Stimulated activated naive CD8-positive, alpha-beta T cell treated with anti-CD3 and anti-CD28 coated beads, Interleukin-15, amount 100 ng/mL, for 72 hours (primary cell): Measurements from ENCODE around the gene HSD17B2.

Source experiments
- ATAC-seq: fragments of 150-1000 bp; cut with Tn5 transposase; 2 replicates; pipeline ENCODE4 v1.10.0; 2021; ENCODE audit warnings: mild to moderate bottlenecking, moderate library complexity
- DNase-seq, 2 donors: peaks; one replicate each; pipeline ENCODE4 v3.0.0; 2021 to 2022
- H3K27ac Mint-ChIP-seq, 2 donors: one replicate each; pipeline ENCODE4 v1.8.0; 2022; ENCODE audit warnings: mild to moderate bottlenecking in 2 of 2, mixed read lengths in 2 of 2, moderate library complexity in 2 of 2
- H3K27me3 Mint-ChIP-seq: one replicate; pipeline ENCODE4 v1.8.0; 2022; ENCODE audit warnings: mixed read lengths
- H3K4me1 Mint-ChIP-seq: one replicate; pipeline ENCODE4 v1.8.0; 2022; ENCODE audit warnings: mild to moderate bottlenecking, mixed read lengths
- H3K4me3 Mint-ChIP-seq, 2 donors: one replicate each; pipeline ENCODE4 v1.8.0; 2022; ENCODE audit warnings: mild to moderate bottlenecking in 2 of 2, mixed read lengths in 2 of 2, moderate library complexity in 1 of 2
- H3K9me3 Mint-ChIP-seq, 2 donors: one replicate each; pipeline ENCODE4 v1.8.0; 2022; ENCODE audit warnings: mixed read lengths in 2 of 2

Gene HSD17B2

GRCh38 chr16:82055117-82055516 is 20.1 kb downstream of the HSD17B2 start:
- no peak overlapping the region for H3K27ac Mint-ChIP-seq
- DNase-seq (no peak), ATAC-seq (no peak)
- H3K27me3 Mint-ChIP-seq, result peaks cover 41% of the 10 kb centered on the region
- no peaks in the 10 kb centered on the region for H3K9me3 Mint-ChIP-seq
- no peak overlapping the region for H3K4me3 Mint-ChIP-seq
- no peaks in the 10 kb centered on the region for H3K4me1 Mint-ChIP-seq

GRCh38 chr16:82055728-82056549 is 20.9 kb downstream of the HSD17B2 start:
- H3K4me1 Mint-ChIP-seq, result no peaks in the 10 kb centered on the region
- DNase-seq (no peak), ATAC-seq (no peak)
- no peak overlapping the region for H3K27ac Mint-ChIP-seq
- H3K4me3 Mint-ChIP-seq, result no peak overlapping the region
- peaks cover 41% of the 10 kb centered on the region for H3K27me3 Mint-ChIP-seq
- no peaks in the 10 kb centered on the region for H3K9me3 Mint-ChIP-seq

GRCh38 chr16:82056550-82056896 is 21.5 kb downstream of the HSD17B2 start:
- Mint-ChIP-seq H3K4me3 (no peak overlapping the region), H3K27me3 (peaks cover 37% of the 10 kb centered on the region), H3K4me1 (no peaks in the 10 kb centered on the region), H3K27ac (no peak overlapping the region), H3K9me3 (no peaks in the 10 kb centered on the region)
- ATAC-seq (no peak), DNase-seq (no peak)

GRCh38 chr16:82059161-82059982 is 24.3 kb downstream of the HSD17B2 start:
- no peaks in the 10 kb centered on the region for H3K9me3 Mint-ChIP-seq
- no peak for DNase-seq

GRCh38 chr16:82059983-82060421 is 24.9 kb downstream of the HSD17B2 start:
- no peak for DNase-seq
- Mint-ChIP-seq H3K9me3 (no peaks in the 10 kb centered on the region), H3K27me3 (peaks cover 54% of the 10 kb centered on the region), H3K27ac (no peak overlapping the region), H3K4me1 (no peaks in the 10 kb centered on the region), H3K4me3 (no peak overlapping the region)
- ATAC-seq, result no peak

More at GRCh38 chr16:82059161-82059982, 24.3 kb downstream of the HSD17B2 start:
- Mint-ChIP-seq H3K27me3 (peaks cover 55% of the 10 kb centered on the region), H3K4me3 (no peak overlapping the region), H3K4me1 (no peaks in the 10 kb centered on the region), H3K27ac (no peak overlapping the region)
- ATAC-seq, result no peak

GRCh38 chr16:82061861-82062525 is 26.9 kb downstream of the HSD17B2 start:
- DNase-seq, result no peak
- Mint-ChIP-seq H3K27me3 (peaks cover 50% of the 10 kb centered on the region), H3K4me3 (no peak overlapping the region), H3K27ac (no peak overlapping the region), H3K4me1 (no peaks in the 10 kb centered on the region), H3K9me3 (no peaks in the 10 kb centered on the region)
- no peak for ATAC-seq

GRCh38 chr16:82062645-82063058 is 27.6 kb downstream of the HSD17B2 start:
- Mint-ChIP-seq H3K27ac (no peak overlapping the region), H3K9me3 (no peaks in the 10 kb centered on the region), H3K4me1 (no peaks in the 10 kb centered on the region)

GRCh38 chr16:82063456-82064082 is 28.5 kb downstream of the HSD17B2 start:
- no peaks in the 10 kb centered on the region for H3K4me1 Mint-ChIP-seq
- ATAC-seq, result no peak

More at GRCh38 chr16:82062645-82063058, 27.6 kb downstream of the HSD17B2 start:
- ATAC-seq (no peak), DNase-seq (no peak)
- peaks cover 44% of the 10 kb centered on the region for H3K27me3 Mint-ChIP-seq
- no peak overlapping the region for H3K4me3 Mint-ChIP-seq

GRCh38 chr16:82067042-82067803 is 32.2 kb downstream of the HSD17B2 start:
- Mint-ChIP-seq H3K27ac (no peak overlapping the region), H3K4me3 (no peak overlapping the region), H3K27me3 (peaks cover 51% of the 10 kb centered on the region), H3K9me3 (no peaks in the 10 kb centered on the region), H3K4me1 (no peaks in the 10 kb centered on the region)
- DNase-seq (no peak), ATAC-seq (no peak)

More at GRCh38 chr16:82063456-82064082, 28.5 kb downstream of the HSD17B2 start:
- Mint-ChIP-seq H3K27me3 (peaks cover 43% of the 10 kb centered on the region), H3K4me3 (no peak overlapping the region), H3K27ac (no peak overlapping the region), H3K9me3 (no peaks in the 10 kb centered on the region)
- DNase-seq, result no peak

GRCh38 chr16:82067804-82068325 is 32.8 kb downstream of the HSD17B2 start:
- H3K27me3 Mint-ChIP-seq, result peaks cover 48% of the 10 kb centered on the region

GRCh38 chr16:82070656-82071369 is 35.8 kb downstream of the HSD17B2 start:
- DNase-seq, result no peak
- no peak overlapping the region for H3K27ac Mint-ChIP-seq
- H3K4me1 Mint-ChIP-seq, result peaks cover 7% of the 10 kb centered on the region
- no peak overlapping the region for H3K4me3 Mint-ChIP-seq
- no peak for ATAC-seq
- peaks cover 5 to 12% of the 10 kb centered on the region in 2 donors for H3K9me3 Mint-ChIP-seq
- H3K27me3 Mint-ChIP-seq, result peaks cover 38% of the 10 kb centered on the region

More at GRCh38 chr16:82067804-82068325, 32.8 kb downstream of the HSD17B2 start:
- Mint-ChIP-seq H3K9me3 (no peaks in the 10 kb centered on the region), H3K4me1 (no peaks in the 10 kb centered on the region), H3K4me3 (no peak overlapping the region), H3K27ac (no peak overlapping the region)
- DNase-seq (no peak), ATAC-seq (no peak)

GRCh38 chr16:82071421-82071820 is 36.4 kb downstream of the HSD17B2 start:
- peaks cover 38% of the 10 kb centered on the region for H3K27me3 Mint-ChIP-seq
- no peak overlapping the region for H3K4me3 Mint-ChIP-seq
- no peak for DNase-seq
- no peak for ATAC-seq
- H3K9me3 Mint-ChIP-seq, result peaks cover 5 to 12% of the 10 kb centered on the region in 2 donors
- no peak overlapping the region for H3K27ac Mint-ChIP-seq
- peaks cover 7% of the 10 kb centered on the region for H3K4me1 Mint-ChIP-seq

GRCh38 chr16:82072313-82072712 is 37.3 kb downstream of the HSD17B2 start:
- Mint-ChIP-seq H3K4me3 (no peak overlapping the region), H3K4me1 (peaks cover 7% of the 10 kb centered on the region), H3K27me3 (peaks cover 44% of the 10 kb centered on the region), H3K9me3 (peaks cover 9 to 12% of the 10 kb centered on the region in 2 donors), H3K27ac (no peak overlapping the region)
- no peak for ATAC-seq
- DNase-seq, result no peak

- peak; percentile 53 for ATAC-seq
Measured at GRCh38 chr16:82074019-82074558, 39.0 kb downstream of the HSD17B2 start.

More at GRCh38 chr16:82074019-82074558, 39.0 kb downstream of the HSD17B2 start:
- H3K9me3 Mint-ChIP-seq, result peaks cover 18 to 20% of the 10 kb centered on the region in 2 donors
- peaks cover 57% of the 10 kb centered on the region for H3K27me3 Mint-ChIP-seq
- H3K4me1 Mint-ChIP-seq, result peaks cover 7% of the 10 kb centered on the region
- no peak for DNase-seq
- H3K4me3 Mint-ChIP-seq, result no peak overlapping the region
- H3K27ac Mint-ChIP-seq, result peak overlapping the region in 1 of 2 donors; percentile 45
